MM.1S (cell line): ENCODE results near the gene NELL2.

ENCODE experiments used
- DNase-seq: peaks from one replicate; pipeline ENCODE4 v3.0.0-alpha.2; 2015
- H2AFZ ChIP-seq: fragments of 300-600 bp; sonication (generic); 2 replicates; pipeline ENCODE4 v1.6.0; 2016; ENCODE audit warnings: antibody characterized with exemption, low read length
- H3F3A ChIP-seq: fragments of 300-600 bp; sonication (generic); 2 replicates; pipeline ENCODE4 v1.6.1; 2016; ENCODE audit warnings: mild to moderate bottlenecking, antibody characterized with exemption, low read length, moderate library complexity, mixed read lengths; ENCODE audit not compliant: insufficient read depth
- H3K27ac ChIP-seq: fragments of 300-600 bp; sonication (generic); 2 replicates; pipeline ENCODE4 v1.5.1; 2016; ENCODE audit warnings: mild to moderate bottlenecking, low read length
- H3K27me3 ChIP-seq: fragments of 300-600 bp; sonication (generic); replicated peaks from 2 replicates; pipeline ENCODE4 v1.6.0; 2016; ENCODE audit warnings: low read length; ENCODE audit not compliant: insufficient read depth
- H3K36me3 ChIP-seq: fragments of 300-600 bp; sonication (generic); replicated peaks from 2 replicates; pipeline ENCODE4 v1.6.1; 2016; ENCODE audit warnings: mild to moderate bottlenecking, low read length, mixed read lengths; ENCODE audit not compliant: insufficient read depth
- H3K4me1 ChIP-seq: fragments of 300-600 bp; sonication (generic); 2 replicates; pipeline ENCODE4 v1.6.1; 2016; ENCODE audit warnings: low read length, mixed read lengths
- H3K4me2 ChIP-seq: fragments of 300-600 bp; sonication (generic); 2 replicates; pipeline ENCODE4 v1.6.0; 2016; ENCODE audit warnings: low read depth, low read length
- H3K4me3 ChIP-seq: fragments of 300-600 bp; sonication (generic); 2 replicates; pipeline ENCODE4 v1.5.1; 2016; ENCODE audit warnings: low read length, mixed read lengths
- H3K79me2 ChIP-seq: fragments of 300-600 bp; sonication (generic); 2 replicates; pipeline ENCODE4 v1.6.1; 2016; ENCODE audit warnings: mixed run types, low read length, mixed read lengths
- H3K9ac ChIP-seq: fragments of 300-600 bp; sonication (generic); 2 replicates; pipeline ENCODE4 v1.6.1; 2016; ENCODE audit warnings: low read length, mixed read lengths
- H3K9me2 ChIP-seq: fragments of 300-600 bp; sonication (generic); replicated peaks from 2 replicates; pipeline ENCODE4 v1.6.1; 2016; ENCODE audit warnings: mild to moderate bottlenecking, low read length, mixed read lengths; ENCODE audit not compliant: insufficient read depth
- H3K9me3 ChIP-seq: fragments of 300-600 bp; sonication (generic); replicated peaks from 2 replicates; pipeline ENCODE4 v1.6.1; 2016; ENCODE audit warnings: mild to moderate bottlenecking, low read length, mixed read lengths; ENCODE audit not compliant: insufficient read depth
- H4K20me1 ChIP-seq: fragments of 300-600 bp; sonication (generic); 2 replicates; pipeline ENCODE4 v1.6.1; 2016; ENCODE audit warnings: mild to moderate bottlenecking, low read length, moderate library complexity, mixed read lengths; ENCODE audit not compliant: insufficient read depth
- EZH2 ChIP-seq: fragments of 300-600 bp; sonication (generic); optimal IDR thresholded peaks from 2 replicates; pipeline ENCODE3; 2017; ENCODE audit warnings: low read depth, mild to moderate bottlenecking, antibody characterized with exemption, low read length, mixed read lengths
- EZH2phosphoT487 ChIP-seq: fragments of 300-600 bp; sonication (generic); IDR thresholded peaks from 2 replicates; pipeline ENCODE4 v1.6.1; 2018; ENCODE audit warnings: antibody characterized with exemption, low read length
- TF ChIP-seq, protein P1 (sequence below): fragments of 300-600 bp; sonication (generic); IDR thresholded peaks from 2 replicates; pipeline ENCODE4 v1.5.1; 2016; ENCODE audit warnings: antibody characterized with exemption, low read length, mixed read lengths

NELL2 gene

DNA sequence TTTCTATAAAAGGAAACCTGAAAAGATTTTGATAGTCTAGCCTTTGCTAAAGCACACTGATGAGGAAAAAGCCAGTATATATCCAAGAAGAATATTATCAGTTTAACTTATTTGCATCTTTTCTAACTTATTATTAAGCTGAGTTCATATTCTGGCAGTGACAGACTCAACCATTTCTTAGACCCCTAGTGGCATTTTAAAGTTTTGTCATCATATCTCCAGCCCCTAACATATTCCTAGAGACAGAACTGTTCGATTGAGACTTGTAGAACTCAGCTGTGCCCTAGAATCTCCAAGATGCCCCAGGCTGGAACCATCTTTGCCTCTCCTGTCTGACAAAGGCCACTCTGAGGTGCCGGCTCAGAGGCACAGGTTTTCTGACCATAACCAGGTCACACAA, 365.6 kb downstream of the NELL2 start:
- no peak for DNase-seq
- Histone ChIP-seq H3K4me3 (no peak overlapping the region), H3K9ac (no peak overlapping the region), H4K20me1 (no peaks in the 10 kb centered on the region), H2AFZ (no peak overlapping the region), H3K27me3 (no peaks in the 10 kb centered on the region), H3F3A (no peaks in the 10 kb centered on the region), H3K4me1 (peaks cover 10% of the 10 kb centered on the region), H3K9me3 (no peaks in the 10 kb centered on the region), H3K79me2 (no peaks in the 10 kb centered on the region), H3K36me3 (no peaks in the 10 kb centered on the region), H3K27ac (no peak overlapping the region), H3K9me2 (no peaks in the 10 kb centered on the region), H3K4me2 (no peak overlapping the region)
- TF ChIP-seq, protein P1, sequence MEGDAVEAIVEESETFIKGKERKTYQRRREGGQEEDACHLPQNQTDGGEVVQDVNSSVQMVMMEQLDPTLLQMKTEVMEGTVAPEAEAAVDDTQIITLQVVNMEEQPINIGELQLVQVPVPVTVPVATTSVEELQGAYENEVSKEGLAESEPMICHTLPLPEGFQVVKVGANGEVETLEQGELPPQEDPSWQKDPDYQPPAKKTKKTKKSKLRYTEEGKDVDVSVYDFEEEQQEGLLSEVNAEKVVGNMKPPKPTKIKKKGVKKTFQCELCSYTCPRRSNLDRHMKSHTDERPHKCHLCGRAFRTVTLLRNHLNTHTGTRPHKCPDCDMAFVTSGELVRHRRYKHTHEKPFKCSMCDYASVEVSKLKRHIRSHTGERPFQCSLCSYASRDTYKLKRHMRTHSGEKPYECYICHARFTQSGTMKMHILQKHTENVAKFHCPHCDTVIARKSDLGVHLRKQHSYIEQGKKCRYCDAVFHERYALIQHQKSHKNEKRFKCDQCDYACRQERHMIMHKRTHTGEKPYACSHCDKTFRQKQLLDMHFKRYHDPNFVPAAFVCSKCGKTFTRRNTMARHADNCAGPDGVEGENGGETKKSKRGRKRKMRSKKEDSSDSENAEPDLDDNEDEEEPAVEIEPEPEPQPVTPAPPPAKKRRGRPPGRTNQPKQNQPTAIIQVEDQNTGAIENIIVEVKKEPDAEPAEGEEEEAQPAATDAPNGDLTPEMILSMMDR, result no peak
- TF ChIP-seq EZH2phosphoT487, result no peak
- TF ChIP-seq EZH2, result no peak

GRCh38 chr12:44510076-44510475, 366.0 kb downstream of the NELL2 start:
- H3K9me2 ChIP-seq, result no peaks in the 10 kb centered on the region
- H2AFZ ChIP-seq, result no peak overlapping the region
- peaks cover 10% of the 10 kb centered on the region for H3K4me1 ChIP-seq
- no peaks in the 10 kb centered on the region for H4K20me1 ChIP-seq
- H3K9ac ChIP-seq, result no peak overlapping the region
- no peak overlapping the region for H3K27ac ChIP-seq
- H3F3A ChIP-seq, result no peaks in the 10 kb centered on the region
- no peaks in the 10 kb centered on the region for H3K79me2 ChIP-seq
- no peaks in the 10 kb centered on the region for H3K27me3 ChIP-seq
- H3K4me2 ChIP-seq, result no peak overlapping the region
- no peak overlapping the region for H3K4me3 ChIP-seq
- H3K36me3 ChIP-seq, result no peaks in the 10 kb centered on the region
- no peaks in the 10 kb centered on the region for H3K9me3 ChIP-seq
- TF ChIP-seq, protein P1, result no peak
- no peak for TF ChIP-seq EZH2phosphoT487
- DNase-seq, result no peak

- Histone ChIP-seq H3K79me2 (no peaks in the 10 kb centered on the region), H3K4me1 (peaks cover 10% of the 10 kb centered on the region), H3K27ac (no peak overlapping the region), H3K27me3 (no peaks in the 10 kb centered on the region), H3K4me2 (no peak overlapping the region), H4K20me1 (no peaks in the 10 kb centered on the region), H3K9me3 (no peaks in the 10 kb centered on the region), H3K4me3 (no peak overlapping the region), H3K9ac (no peak overlapping the region), H3F3A (no peaks in the 10 kb centered on the region), H3K36me3 (no peaks in the 10 kb centered on the region), H2AFZ (no peak overlapping the region), H3K9me2 (no peaks in the 10 kb centered on the region; the same call in 1 of the 2 replicates)
- TF ChIP-seq EZH2 (no peak), EZH2phosphoT487 (no peak)
- TF ChIP-seq, protein P1, result no peak
- DNase-seq, result no peak
Measured at GRCh38 chr12:44509471-44509870, 366.6 kb downstream of the NELL2 start.
